Stimulated activated effector memory CD8-positive, alpha-beta T cell treated with anti-CD3 and anti-CD28 coated beads, Interleukin-12 subunit alpha, Interleukin-12 subunit beta, amount 100 ng/mL, for 72 hours (primary cell): ENCODE measurements around the gene PPP1R37.
A peak's percentile ranks its signal among the peaks of the same experiment; 100 is the strongest.

Source experiments
- ATAC-seq: fragments of 150-1000 bp; cut with Tn5 transposase; 2 replicates; pipeline ENCODE4 v1.10.0; 2021
- DNase-seq, 2 donors: peaks; one replicate each; pipeline ENCODE4 v3.0.0; 2021 to 2022; ENCODE audit warnings: low spot score in 2 of 2
- H3K27ac Mint-ChIP-seq: one replicate; pipeline ENCODE4 v1.8.0; 2022; ENCODE audit warnings: mild to moderate bottlenecking, mixed read lengths
- H3K36me3 Mint-ChIP-seq: one replicate; pipeline ENCODE4 v1.8.0; 2022; ENCODE audit warnings: mild to moderate bottlenecking, mixed read lengths
- H3K4me1 Mint-ChIP-seq: one replicate; pipeline ENCODE4 v1.8.0; 2022; ENCODE audit warnings: mixed read lengths
- H3K4me3 Mint-ChIP-seq: one replicate; pipeline ENCODE4 v1.8.0; 2022; ENCODE audit warnings: mild to moderate bottlenecking, mixed read lengths
- H3K9me3 Mint-ChIP-seq: one replicate; pipeline ENCODE4 v1.8.0; 2022; ENCODE audit warnings: mixed read lengths

Gene PPP1R37

GRCh38 chr19:45154064-45154827 is 61.3 kb downstream of the PPP1R37 start:
- ATAC-seq (no peak), DNase-seq (no peak)
- Mint-ChIP-seq H3K36me3 (no peaks in the 10 kb centered on the region), H3K27ac (peak overlapping the region; percentile 43), H3K9me3 (no peaks in the 10 kb centered on the region), H3K4me1 (peaks cover 31% of the 10 kb centered on the region), H3K4me3 (peak overlapping the region; percentile 66)

GRCh38 chr19:45156011-45156630 is 63.1 kb downstream of the PPP1R37 start:
- Mint-ChIP-seq H3K4me1 (peaks cover 30% of the 10 kb centered on the region), H3K36me3 (no peaks in the 10 kb centered on the region), H3K4me3 (no peak overlapping the region), H3K27ac (no peak overlapping the region), H3K9me3 (no peaks in the 10 kb centered on the region)
- ATAC-seq (no peak), DNase-seq (no peak)

GRCh38 chr19:45156751-45157150 is 63.8 kb downstream of the PPP1R37 start:
- H3K4me3 Mint-ChIP-seq: no peak overlapping the region
- H3K4me1 Mint-ChIP-seq: peaks cover 23% of the 10 kb centered on the region
- H3K36me3 Mint-ChIP-seq: no peaks in the 10 kb centered on the region
- DNase-seq: no peak
- no peak overlapping the region for H3K27ac Mint-ChIP-seq
- no peaks in the 10 kb centered on the region for H3K9me3 Mint-ChIP-seq
- ATAC-seq: no peak

GRCh38 chr19:45158503-45159209 is 65.7 kb downstream of the PPP1R37 start:
- Mint-ChIP-seq H3K27ac (no peak overlapping the region), H3K36me3 (no peaks in the 10 kb centered on the region), H3K9me3 (no peaks in the 10 kb centered on the region), H3K4me3 (no peak overlapping the region), H3K4me1 (peaks cover 12% of the 10 kb centered on the region)
- ATAC-seq: no peak
- DNase-seq: no peak

- Mint-ChIP-seq H3K9me3 (no peaks in the 10 kb centered on the region), H3K36me3 (no peaks in the 10 kb centered on the region), H3K4me3 (no peak overlapping the region), H3K27ac (no peak overlapping the region), H3K4me1 (peaks cover 12% of the 10 kb centered on the region)
- ATAC-seq (no peak), DNase-seq (no peak)
Measured at GRCh38 chr19:45159210-45159970, 66.4 kb downstream of the PPP1R37 start.

GRCh38 chr19:45159971-45160324 is 67.0 kb downstream of the PPP1R37 start:
- no peak for ATAC-seq
- Mint-ChIP-seq H3K4me3 (no peak overlapping the region), H3K4me1 (peaks cover 14% of the 10 kb centered on the region), H3K27ac (no peak overlapping the region), H3K9me3 (no peaks in the 10 kb centered on the region), H3K36me3 (no peaks in the 10 kb centered on the region)
- DNase-seq: no peak

GRCh38 chr19:45160870-45161737 is 68.1 kb downstream of the PPP1R37 start, which contains the start of gene NKPD1:
TSS of gene NKPD1 (minus strand) at chr19:45160982. CDS start at chr19:45160150, 832 bp downstream.
- Mint-ChIP-seq H3K4me1 (peaks cover 20% of the 10 kb centered on the region), H3K27ac (no peak within 1 kb of the TSS), H3K9me3 (no peaks in the 10 kb centered on the region), H3K36me3 (no peaks in the 10 kb centered on the region), H3K4me3 (no peak within 1 kb of the TSS)
- peak in 1 of 2 donors; percentile 50 for DNase-seq
- ATAC-seq: no peak

- H3K4me3 Mint-ChIP-seq: no peak overlapping the region
- H3K36me3 Mint-ChIP-seq: no peaks in the 10 kb centered on the region
- peaks cover 20% of the 10 kb centered on the region for H3K4me1 Mint-ChIP-seq
- no peak for DNase-seq
- no peak for ATAC-seq
- H3K27ac Mint-ChIP-seq: no peak overlapping the region
- H3K9me3 Mint-ChIP-seq: no peaks in the 10 kb centered on the region
Measured at GRCh38 chr19:45161738-45162607, 69.0 kb downstream of the PPP1R37 start.

GRCh38 chr19:45162608-45163143 is 69.7 kb downstream of the PPP1R37 start:
- no peaks in the 10 kb centered on the region for H3K36me3 Mint-ChIP-seq
- H3K4me1 Mint-ChIP-seq: peaks cover 20% of the 10 kb centered on the region
- DNase-seq: no peak
- peak overlapping the region; percentile 85 for H3K27ac Mint-ChIP-seq
- ATAC-seq: no peak
- H3K9me3 Mint-ChIP-seq: no peaks in the 10 kb centered on the region
- no peak overlapping the region for H3K4me3 Mint-ChIP-seq

GRCh38 chr19:45163156-45163555 is 70.2 kb downstream of the PPP1R37 start:
- peak overlapping the region; percentile 85 for H3K27ac Mint-ChIP-seq
- no peak overlapping the region for H3K4me3 Mint-ChIP-seq
- no peaks in the 10 kb centered on the region for H3K36me3 Mint-ChIP-seq
- ATAC-seq (no peak), DNase-seq (no peak)
- H3K4me1 Mint-ChIP-seq: peaks cover 20% of the 10 kb centered on the region
- H3K9me3 Mint-ChIP-seq: no peaks in the 10 kb centered on the region

- ATAC-seq (no peak), DNase-seq (no peak)
- H3K9me3 Mint-ChIP-seq: no peaks in the 10 kb centered on the region
- H3K4me3 Mint-ChIP-seq: peak overlapping the region; percentile 41
- H3K4me1 Mint-ChIP-seq: peaks cover 23% of the 10 kb centered on the region
- H3K36me3 Mint-ChIP-seq: no peaks in the 10 kb centered on the region
- H3K27ac Mint-ChIP-seq: peak overlapping the region; percentile 85
Measured at GRCh38 chr19:45163751-45164460, 70.9 kb downstream of the PPP1R37 start.

GRCh38 chr19:45164577-45165335 is 71.8 kb downstream of the PPP1R37 start:
- ATAC-seq: peak; percentile 86
- peak overlapping the region; percentile 41 for H3K4me3 Mint-ChIP-seq
- H3K27ac Mint-ChIP-seq: peak overlapping the region; percentile 85

More at GRCh38 chr19:45164577-45165335, 71.8 kb downstream of the PPP1R37 start:
- peak; percentile 43 to 77 for DNase-seq
- no peaks in the 10 kb centered on the region for H3K9me3 Mint-ChIP-seq
- H3K4me1 Mint-ChIP-seq: peaks cover 27% of the 10 kb centered on the region
- no peaks in the 10 kb centered on the region for H3K36me3 Mint-ChIP-seq
